OCI-LY1 (cell line): ENCODE data around the gene GRB7.

Experiments
- H2AFZ ChIP-seq: fragments of 200-600 bp; sonication (generic), shearing (Covaris generic); 2 replicates; pipeline ENCODE4 v1.6.0; 2014; ENCODE audit warnings: antibody characterized with exemption, mild to moderate bottlenecking, low read length
- H3F3A ChIP-seq: fragments of 200-600 bp; sonication (generic), shearing (Covaris generic); 2 replicates; pipeline ENCODE4 v1.6.0; 2014; ENCODE audit warnings: mild to moderate bottlenecking, antibody characterized with exemption, low read length, moderate library complexity; ENCODE audit not compliant: insufficient read depth
- H3K27ac ChIP-seq: fragments of 200-600 bp; sonication (generic); 2 replicates; pipeline ENCODE4 v1.5.1; 2014; ENCODE audit warnings: low read length, mixed run types, mild to moderate bottlenecking, low read depth; ENCODE audit not compliant: poor library complexity, severe bottlenecking
- H3K27me3 ChIP-seq: fragments of 200-600 bp; sonication (generic); 2 replicates; pipeline ENCODE4 v1.6.0; 2014; ENCODE audit warnings: antibody characterized with exemption, mild to moderate bottlenecking, low read length, moderate library complexity; ENCODE audit not compliant: insufficient read depth
- H3K36me3 ChIP-seq: fragments of 200-600 bp; sonication (generic); 2 replicates; pipeline ENCODE4 v1.6.1; 2014; ENCODE audit warnings: mild to moderate bottlenecking, antibody characterized with exemption, low read length, moderate library complexity, mixed read lengths; ENCODE audit not compliant: insufficient read depth
- H3K4me1 ChIP-seq: fragments of 200-600 bp; sonication (generic); 2 replicates; pipeline ENCODE4 v1.5.1; 2014; ENCODE audit warnings: mild to moderate bottlenecking, low read length, moderate library complexity; ENCODE audit not compliant: insufficient read depth, severe bottlenecking
- H3K4me2 ChIP-seq: fragments of 200-600 bp; sonication (generic), shearing (Covaris generic); 2 replicates; pipeline ENCODE4 v1.6.1; 2014; ENCODE audit warnings: low read length
- H3K4me3 ChIP-seq: fragments of 200-600 bp; sonication (generic); 2 replicates; pipeline ENCODE4 v1.5.1; 2014; ENCODE audit warnings: low read length, low read depth, mild to moderate bottlenecking, mixed read lengths; ENCODE audit not compliant: poor library complexity, severe bottlenecking
- H3K79me2 ChIP-seq: fragments of 200-600 bp; shearing (Covaris generic); 2 replicates; pipeline ENCODE4 v1.6.1; 2016; ENCODE audit warnings: mixed run types, low read length, mixed read lengths; ENCODE audit not compliant: insufficient read depth
- H3K9ac ChIP-seq: fragments of 200-600 bp; sonication (generic), shearing (Covaris generic); 2 replicates; pipeline ENCODE4 v1.6.1; 2014; ENCODE audit warnings: mild to moderate bottlenecking, low read length, mixed read lengths
- H3K9me2 ChIP-seq: fragments of 200-600 bp; sonication (generic), shearing (Covaris generic); 2 replicates; pipeline ENCODE4 v1.6.1; 2014; ENCODE audit warnings: low read depth, mild to moderate bottlenecking, low read length, mixed read lengths
- H3K9me3 ChIP-seq: fragments of 200-600 bp; shearing (Covaris generic); 2 replicates; pipeline ENCODE4 v1.6.1; 2014; ENCODE audit warnings: low read length, mixed read lengths
- H4K20me1 ChIP-seq: fragments of 200-600 bp; sonication (generic), shearing (Covaris generic); 2 replicates; pipeline ENCODE4 v1.6.0; 2016; ENCODE audit warnings: mild to moderate bottlenecking, low read length; ENCODE audit not compliant: insufficient read depth
- CTCF ChIP-seq: fragments of 200-600 bp; sonication (generic), shearing (Covaris generic); IDR thresholded peaks from 2 replicates; pipeline ENCODE4 v1.5.1; 2017; ENCODE audit warnings: mild to moderate bottlenecking, antibody characterized with exemption, low read length, moderate library complexity, mixed read lengths
- EZH2 ChIP-seq: fragments of 200-600 bp; sonication (generic), shearing (Covaris generic); IDR thresholded peaks from 2 replicates; pipeline ENCODE4 v1.8.0; 2017; ENCODE audit warnings: borderline replicate concordance, mixed run types, mild to moderate bottlenecking, antibody characterized with exemption, low read length, moderate library complexity, mixed read lengths

GRB7 gene

GRCh38 chr17:39738568-39738901 lies 797 bp downstream of the GRB7 start:
- peaks cover 7% of the 10 kb centered on the region; the same call in 1 of the 2 replicates for H3K27me3 ChIP-seq
- no peaks in the 10 kb centered on the region for H3K9me2 ChIP-seq
- peak overlapping the region; percentile 57; the same call in 1 of the 2 replicates for H3K4me2 ChIP-seq
- TF ChIP-seq EZH2 (no peak), CTCF (no peak)
- H3K36me3 ChIP-seq: no peaks in the 10 kb centered on the region
- peak overlapping the region; percentile 23; the same call in 1 of the 2 replicates for H3K9ac ChIP-seq
- H3F3A ChIP-seq: no peaks in the 10 kb centered on the region; the same call in 1 of the 2 replicates
- no peaks in the 10 kb centered on the region for H4K20me1 ChIP-seq
- H3K27ac ChIP-seq: no peak overlapping the region
- peak overlapping the region; percentile 44 for H3K4me3 ChIP-seq
- no peaks in the 10 kb centered on the region for H3K9me3 ChIP-seq
- H3K4me1 ChIP-seq: peaks cover 30% of the 10 kb centered on the region
- no peaks in the 10 kb centered on the region for H3K79me2 ChIP-seq
- no peak overlapping the region for H2AFZ ChIP-seq

GRCh38 chr17:39738983-39739884 lies 1.5 kb downstream of the GRB7 start:
- peak overlapping the region; percentile 44 for H3K4me3 ChIP-seq
- no peak overlapping the region for H2AFZ ChIP-seq
- TF ChIP-seq CTCF (no peak), EZH2 (no peak)
- no peaks in the 10 kb centered on the region for H3K36me3 ChIP-seq
- H3F3A ChIP-seq: no peaks in the 10 kb centered on the region; the same call in 1 of the 2 replicates
- H3K27ac ChIP-seq: no peak overlapping the region
- peaks cover 30% of the 10 kb centered on the region for H3K4me1 ChIP-seq
- no peaks in the 10 kb centered on the region for H4K20me1 ChIP-seq
- H3K79me2 ChIP-seq: no peaks in the 10 kb centered on the region
- no peaks in the 10 kb centered on the region for H3K9me2 ChIP-seq
- no peaks in the 10 kb centered on the region for H3K9me3 ChIP-seq
- peaks cover 7% of the 10 kb centered on the region; the same call in 1 of the 2 replicates for H3K27me3 ChIP-seq
- H3K4me2 ChIP-seq: peak overlapping the region; percentile 57; the same call in 1 of the 2 replicates
- peak overlapping the region; percentile 23; the same call in 1 of the 2 replicates for H3K9ac ChIP-seq

- Histone ChIP-seq H2AFZ (no peak overlapping the region), H3K4me1 (peaks cover 30% of the 10 kb centered on the region), H3F3A (no peaks in the 10 kb centered on the region; the same call in 1 of the 2 replicates), H3K27ac (no peak overlapping the region), H3K27me3 (peaks cover 7% of the 10 kb centered on the region; the same call in 1 of the 2 replicates), H4K20me1 (no peaks in the 10 kb centered on the region), H3K79me2 (no peaks in the 10 kb centered on the region), H3K9ac (no peak overlapping the region; the same call in 1 of the 2 replicates), H3K36me3 (no peaks in the 10 kb centered on the region), H3K9me2 (no peaks in the 10 kb centered on the region), H3K4me2 (peak overlapping the region; percentile 34; the same call in 1 of the 2 replicates), H3K4me3 (peak overlapping the region; percentile 44), H3K9me3 (no peaks in the 10 kb centered on the region)
- no peak for TF ChIP-seq EZH2
- TF ChIP-seq CTCF: no peak
These were observed 2.2 kb downstream of the GRB7 start for GRCh38 chr17:39739885-39740356.
